Mucosa of descending colon (tissue), 3 donors: ENCODE data around the gene ADAM15. TPM values are rescaled to one million over a fixed set of nuclear protein-coding genes. Genes with fewer than 3 reads are reported as not detected.

Experiments used
- ATAC-seq: fragments of 200-7000 bp; cut with Tn5 transposase; one replicate; pipeline ENCODE4 v1.9.1; 2020; ENCODE audit warnings: mild to moderate bottlenecking, moderate library complexity
- DNase-seq, 3 donors: peaks; one replicate each; pipeline ENCODE4 v3.0.0-alpha.2; 2020
- H3K36me3 ChIP-seq: fragments of 200-600 bp; one replicate; pipeline ENCODE4 v1.8.0; 2021; ENCODE audit warnings: low read depth, mild to moderate bottlenecking
- H3K4me1 ChIP-seq: fragments of 200-600 bp; one replicate; pipeline ENCODE4 v1.8.0; 2021; ENCODE audit warnings: low read depth, mild to moderate bottlenecking
- H3K4me3 ChIP-seq: fragments of 200-600 bp; one replicate; pipeline ENCODE4 v1.8.0; 2021; ENCODE audit warnings: mild to moderate bottlenecking
- H3K9me3 ChIP-seq: fragments of 200-600 bp; one replicate; pipeline ENCODE4 v1.8.0; 2021; ENCODE audit warnings: mild to moderate bottlenecking
- CTCF ChIP-seq: fragments of 200-600 bp; IDR thresholded peaks from one replicate; pipeline ENCODE4 v1.8.0; 2022; ENCODE audit warnings: antibody characterized with exemption, mild to moderate bottlenecking
- intact Hi-C, 2 donors: fragments of 100-400 bp; cut with DNase I in 1 of 2; cut with micrococcal nuclease in 1 of 2; formaldehyde crosslinking; loops; one replicate each; pipeline versions ENCODE4 v1.11.0 to v1.11.1; 2022; cut with DNase I, micrococcal nuclease
- total RNA-seq, 3 donors: library from RNA; stranded (reverse); fragmentation: NEBNext Ultra II Directional in 2 of 3; extraction: Animal tissue kit (Norgen Biotek cat#: 25700) in 2 of 3; gene quantifications; one replicate each; pipeline versions ENCODE4 v1.2.1 to v1.2.4, GENCODE V29; 2021 to 2023
- donor health status: DM: no; HTN: no; CAD: no; lungs with moderate emphysema.
- donor health status: DM: no; HTN: no; CAD: no.
- donor health status: DM: no; HTN: yes; CAD: no.

Gene ADAM15
- total RNA-seq, 3 donors from 2014 or later, result 71.8 to 148 (median 79.7) TPM

- peaks cover 57% of the 10 kb centered on the region for H3K4me1 ChIP-seq
- H3K9me3 ChIP-seq, result no peaks in the 10 kb centered on the region
- no peak for TF ChIP-seq CTCF
- H3K36me3 ChIP-seq, result no peaks in the 10 kb centered on the region
- intact Hi-C loops, result loop anchor here in 1 of 2 donors (10.0 kb wide), 1 partner anchor 50 kb away; the partner anchor contains the start of gene PYGO2
- ATAC-seq, result no peak
- peak in 2 of 3 donors; percentile 43 to 53 for DNase-seq
- no peak overlapping the region for H3K4me3 ChIP-seq
Observed at GRCh38 chr1:155014709-155015508, 36.2 kb upstream of the ADAM15 start.

- no peak for ATAC-seq
- no peaks in the 10 kb centered on the region for H3K36me3 ChIP-seq
Observed at GRCh38 chr1:155015527-155016230, 35.4 kb upstream of the ADAM15 start.

GRCh38 chr1:155016231-155016831, 34.8 kb upstream of the ADAM15 start:
- Histone ChIP-seq H3K4me1 (peaks cover 43% of the 10 kb centered on the region), H3K9me3 (no peaks in the 10 kb centered on the region), H3K4me3 (no peak overlapping the region), H3K36me3 (no peaks in the 10 kb centered on the region)
- ATAC-seq (no peak), DNase-seq (peak; percentile 40 to 79 (median 57))
- TF ChIP-seq CTCF, result no peak
- intact Hi-C loops, result loop anchor here in 1 of 2 donors (10.0 kb wide), 1 partner anchor 52 kb away; the partner anchor contains the start of gene PYGO2

More at GRCh38 chr1:155015527-155016230, 35.4 kb upstream of the ADAM15 start:
- Histone ChIP-seq H3K4me1 (peaks cover 50% of the 10 kb centered on the region), H3K9me3 (no peaks in the 10 kb centered on the region), H3K4me3 (no peak overlapping the region)
- peak in 2 of 3 donors; percentile 57 to 60 for DNase-seq
- intact Hi-C loops, result loop anchor here in 1 of 2 donors (10.0 kb wide), 1 partner anchor 51 kb away; the partner anchor contains the start of gene PYGO2
- TF ChIP-seq CTCF, result no peak

GRCh38 chr1:155017041-155017945, 33.8 kb upstream of the ADAM15 start:
- peak; percentile 88 for TF ChIP-seq CTCF
- intact Hi-C loops, result loop anchor here in 1 of 2 donors (10.0 kb wide), 1 partner anchor 52 kb away; the partner anchor contains the start of gene PYGO2
- peak; percentile 91 for ATAC-seq
- Histone ChIP-seq H3K4me3 (no peak overlapping the region), H3K36me3 (no peaks in the 10 kb centered on the region), H3K9me3 (no peaks in the 10 kb centered on the region), H3K4me1 (peaks cover 33% of the 10 kb centered on the region)
- peak; percentile 93 to 98 (median 96) for DNase-seq
